ENCODE results near the gene IGF1R. TPM values are rescaled to one million over a fixed set of nuclear protein-coding genes. Genes with fewer than 3 reads are reported as not detected.

Gene IGF1R
- total and polyA plus RNA-seq, 8 donors: 8.1 to 50.3 (median 36.0) TPM

DNA sequence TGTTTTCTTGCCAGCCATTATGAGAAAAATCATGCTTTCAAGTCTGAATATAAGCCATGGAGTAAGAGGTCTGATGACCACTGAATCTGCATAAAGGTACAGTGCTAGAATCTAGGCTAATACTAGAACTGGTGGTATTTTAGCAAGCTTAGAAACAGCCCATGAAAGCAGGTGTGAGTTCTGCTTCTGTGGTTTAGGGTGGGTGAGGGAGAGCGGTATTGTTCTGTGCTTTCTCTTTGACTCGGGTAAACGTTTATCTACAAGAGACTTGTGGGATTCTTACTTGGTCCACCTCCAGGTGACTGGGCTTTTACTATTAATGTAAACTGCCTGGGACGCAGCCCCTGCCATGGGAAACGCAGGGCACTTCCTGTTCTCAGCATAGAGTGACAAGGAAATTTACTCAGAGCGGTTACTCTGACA lies 304.1 kb downstream of the IGF1R start:
- Histone ChIP-seq H3K27ac (peak overlapping the region; percentile 45 to 86 (median 66)), H3K36me3 (peaks cover 0 to 19% (median 9%) of the 10 kb centered on the region in 3 donors), H3K27me3 (no peaks in the 10 kb centered on the region), H3K9me3 (no peaks in the 10 kb centered on the region), H3K4me1 (peaks cover 29 to 43% (median 36%) of the 10 kb centered on the region in 3 donors), H3K4me3 (peak overlapping the region in 1 of 4 donors; percentile 12)
- TF ChIP-seq, protein P1, sequence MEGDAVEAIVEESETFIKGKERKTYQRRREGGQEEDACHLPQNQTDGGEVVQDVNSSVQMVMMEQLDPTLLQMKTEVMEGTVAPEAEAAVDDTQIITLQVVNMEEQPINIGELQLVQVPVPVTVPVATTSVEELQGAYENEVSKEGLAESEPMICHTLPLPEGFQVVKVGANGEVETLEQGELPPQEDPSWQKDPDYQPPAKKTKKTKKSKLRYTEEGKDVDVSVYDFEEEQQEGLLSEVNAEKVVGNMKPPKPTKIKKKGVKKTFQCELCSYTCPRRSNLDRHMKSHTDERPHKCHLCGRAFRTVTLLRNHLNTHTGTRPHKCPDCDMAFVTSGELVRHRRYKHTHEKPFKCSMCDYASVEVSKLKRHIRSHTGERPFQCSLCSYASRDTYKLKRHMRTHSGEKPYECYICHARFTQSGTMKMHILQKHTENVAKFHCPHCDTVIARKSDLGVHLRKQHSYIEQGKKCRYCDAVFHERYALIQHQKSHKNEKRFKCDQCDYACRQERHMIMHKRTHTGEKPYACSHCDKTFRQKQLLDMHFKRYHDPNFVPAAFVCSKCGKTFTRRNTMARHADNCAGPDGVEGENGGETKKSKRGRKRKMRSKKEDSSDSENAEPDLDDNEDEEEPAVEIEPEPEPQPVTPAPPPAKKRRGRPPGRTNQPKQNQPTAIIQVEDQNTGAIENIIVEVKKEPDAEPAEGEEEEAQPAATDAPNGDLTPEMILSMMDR (IDR thresholded peaks at IDR 0.05): no peak
- no peak for FAIRE-seq
- ATAC-seq: peak; percentile 47 to 64 (median 56)
- 27 to 29% methylated on average over 6 of the region's 6 CpGs for WGBS, 2 donors
- intact Hi-C loops (cut with DNase I): no loop called here
- peak in 2 of 6 donors; percentile 42 to 56 for DNase-seq

DNA sequence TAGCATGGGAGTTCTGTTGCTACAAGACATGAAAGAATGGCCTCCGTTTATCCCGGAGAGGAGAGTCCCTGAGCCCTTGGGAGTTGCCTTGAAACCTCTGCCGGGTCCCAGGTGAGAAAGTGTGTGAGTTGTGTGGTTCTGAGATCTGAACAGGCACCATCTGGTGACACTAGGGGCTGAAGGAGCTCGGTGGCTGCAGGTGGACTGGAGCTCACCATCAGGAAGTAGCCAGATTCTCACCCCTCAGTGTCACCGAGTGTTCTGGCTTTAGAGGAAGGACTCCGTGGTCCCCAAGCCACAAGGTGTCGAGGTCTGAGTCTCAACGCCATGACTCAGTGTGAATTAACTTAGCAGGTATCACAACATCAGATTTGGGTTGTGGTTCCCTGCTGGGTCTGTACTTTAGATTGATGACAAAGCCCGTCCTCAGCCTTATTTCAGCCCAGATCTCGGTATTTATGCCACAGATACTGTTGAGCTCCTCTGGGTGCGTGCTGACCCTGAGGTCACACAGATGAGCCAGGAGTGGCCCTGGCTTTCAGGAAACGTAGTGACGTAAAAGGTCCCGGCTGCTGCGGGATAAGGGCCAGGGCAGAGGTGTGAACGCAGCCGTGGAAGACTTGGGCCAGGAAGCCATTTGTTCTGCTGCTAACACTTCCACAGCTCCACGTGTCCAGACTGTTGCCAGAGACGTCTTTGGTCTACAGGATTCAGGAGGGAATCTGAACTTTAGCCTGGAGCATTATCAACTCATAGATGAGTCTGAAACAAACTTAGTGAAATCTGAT lies 304.9 kb downstream of the IGF1R start:
- intact Hi-C loops (cut with DNase I): no loop called here
- H3K36me3 ChIP-seq: peaks cover 0 to 27% (median 9%) of the 10 kb centered on the region in 3 donors
- H3K4me3 ChIP-seq: no peak overlapping the region
- peak overlapping the region; percentile 45 to 86 (median 66) for H3K27ac ChIP-seq
- WGBS, 2 donors: 68 to 74% methylated on average over 19 of the region's 19 CpGs
- ATAC-seq (no peak), FAIRE-seq (no peak), DNase-seq (no peak)
- H3K4me1 ChIP-seq: peaks cover 29 to 43% (median 36%) of the 10 kb centered on the region in 3 donors
- TF ChIP-seq, protein P1 (IDR thresholded peaks at IDR 0.05): no peak
- no peaks in the 10 kb centered on the region for H3K27me3 ChIP-seq
- no peaks in the 10 kb centered on the region for H3K9me3 ChIP-seq

DNA sequence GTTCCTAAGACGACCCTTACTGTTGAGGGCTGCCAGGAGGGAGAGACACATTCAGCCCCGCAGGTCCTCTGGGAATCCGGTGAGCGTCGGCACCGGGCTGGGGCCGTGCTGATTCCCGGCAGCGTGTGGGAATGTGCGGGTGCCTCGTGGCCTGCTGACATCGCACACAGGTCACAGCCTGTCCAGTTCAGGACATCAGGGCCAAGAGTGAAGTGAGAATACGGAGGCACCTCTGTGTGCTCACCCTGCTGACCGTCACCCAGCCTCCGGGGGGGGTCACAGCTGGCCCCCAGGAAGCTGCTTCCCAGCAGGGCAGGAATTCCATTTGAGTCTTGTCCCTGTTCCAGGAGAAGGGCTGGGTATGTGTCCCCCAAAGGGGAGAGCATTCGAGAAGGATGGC lies 305.6 kb downstream of the IGF1R start:
- Histone ChIP-seq H3K27me3 (no peaks in the 10 kb centered on the region), H3K9me3 (no peaks in the 10 kb centered on the region), H3K27ac (no peak overlapping the region), H3K4me1 (peaks cover 29 to 43% (median 36%) of the 10 kb centered on the region in 3 donors), H3K4me3 (no peak overlapping the region), H3K36me3 (peaks cover 0 to 29% (median 9%) of the 10 kb centered on the region in 3 donors)
- FAIRE-seq (no peak), ATAC-seq (no peak), DNase-seq (no peak)
- intact Hi-C loops (cut with DNase I): no loop called here
- WGBS, 2 donors: 92 to 93% methylated on average over 16 of the region's 16 CpGs
- TF ChIP-seq, protein P1 (IDR thresholded peaks at IDR 0.05): no peak

DNA sequence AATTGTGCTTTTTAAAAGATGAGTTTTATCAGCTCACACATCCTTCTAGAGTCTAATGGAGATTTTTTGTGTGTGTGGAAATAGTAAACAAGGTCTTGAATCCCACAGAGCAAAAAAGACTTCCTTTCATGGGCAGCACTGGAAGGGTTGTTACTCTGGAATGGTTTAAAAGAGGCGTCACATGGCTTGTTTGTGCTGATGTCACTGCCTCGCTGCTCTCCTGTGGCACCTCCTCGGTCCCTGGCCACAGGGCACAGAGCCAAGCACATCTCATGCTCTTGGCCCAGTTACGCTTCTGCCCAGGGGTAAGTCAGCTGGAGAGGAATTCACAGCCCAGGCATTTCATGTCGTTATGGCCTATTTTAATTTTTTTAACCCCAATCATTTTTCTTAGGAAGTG lies 306.1 kb downstream of the IGF1R start:
- intact Hi-C loops (cut with DNase I): no loop called here
- Histone ChIP-seq H3K36me3 (peaks cover 0 to 29% (median 13%) of the 10 kb centered on the region in 3 donors), H3K27me3 (no peaks in the 10 kb centered on the region), H3K4me1 (peaks cover 29 to 42% (median 36%) of the 10 kb centered on the region in 3 donors), H3K4me3 (no peak overlapping the region), H3K9me3 (no peaks in the 10 kb centered on the region), H3K27ac (no peak overlapping the region)
- TF ChIP-seq, protein P1 (IDR thresholded peaks at IDR 0.05): no peak
- ATAC-seq (peak in 1 of 4 donors; percentile 11), FAIRE-seq (no peak), DNase-seq (peak in 1 of 6 donors; percentile 66)
- WGBS, 2 donors: 47 to 55% methylated on average over 5 of the region's 5 CpGs

DNA sequence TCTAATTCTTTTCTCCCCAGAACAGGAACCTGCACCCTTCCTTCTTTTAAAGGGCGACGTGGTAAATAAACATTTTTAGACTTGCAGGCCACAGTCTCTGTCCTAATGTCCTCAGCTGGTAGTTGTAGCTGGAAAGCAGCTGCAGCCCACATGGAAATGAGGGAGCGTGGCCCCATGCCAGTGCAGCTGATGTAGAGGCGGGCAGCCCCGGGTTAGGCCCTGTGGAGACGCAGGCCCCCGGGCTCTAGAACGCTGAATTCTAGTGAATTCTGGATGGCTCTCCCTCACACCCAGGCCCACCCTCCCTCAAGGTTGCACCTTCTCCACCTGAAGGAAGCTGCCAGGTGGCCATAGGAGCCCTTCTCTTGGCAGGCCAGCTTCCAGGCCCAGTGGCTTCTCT lies 307.0 kb downstream of the IGF1R start:
- no peak for FAIRE-seq
- Histone ChIP-seq H3K27me3 (no peaks in the 10 kb centered on the region), H3K4me3 (no peak overlapping the region), H3K9me3 (no peaks in the 10 kb centered on the region), H3K36me3 (peaks cover 0 to 27% (median 10%) of the 10 kb centered on the region in 3 donors), H3K27ac (no peak overlapping the region), H3K4me1 (peaks cover 21 to 33% (median 31%) of the 10 kb centered on the region in 3 donors)
- ATAC-seq: no peak
- intact Hi-C loops (cut with DNase I): no loop called here
- no peak for DNase-seq
- 79 to 92% methylated on average over 8 of the region's 8 CpGs for WGBS, 2 donors
- TF ChIP-seq, protein P1 (IDR thresholded peaks at IDR 0.05): no peak

Data from pancreas (tissue), 10 donors.